OCI-M1 (cell line): ENCODE measurements around the gene UNC13A.
A peak's percentile ranks its signal among the peaks of the same experiment; 100 is the strongest.
"Not testable (repeated sequence)": the region's sequence is repeated elsewhere in the genome, so short reads cannot be mapped to it uniquely, and the experiment has no call there.

ENCODE experiments used
- DNase-seq: peaks from one replicate; lab custom pipeline; 2025; lab: John Stamatoyannopoulos, UW

UNC13A gene

GRCh38 chr19:17604372-17605025 lies 83.7 kb downstream of the UNC13A start:
- no peak for DNase-seq

GRCh38 chr19:17602872-17603510 lies 85.2 kb downstream of the UNC13A start:
- DNase-seq, result peak; percentile 8

GRCh38 chr19:17602217-17602616 lies 85.9 kb downstream of the UNC13A start:
- DNase-seq, result no peak

- no peak for DNase-seq
Observed at GRCh38 chr19:17601683-17602082, 86.5 kb downstream of the UNC13A start.

- no peak for DNase-seq
Observed at GRCh38 chr19:17599780-17600179, 88.4 kb downstream of the UNC13A start.

GRCh38 chr19:17598953-17599352 lies 89.2 kb downstream of the UNC13A start:
- DNase-seq, result no peak

GRCh38 chr19:17598063-17598462 lies 90.1 kb downstream of the UNC13A start:
- DNase-seq, result not testable (repeated sequence)

- not testable (repeated sequence) for DNase-seq
Observed at GRCh38 chr19:17594296-17594695, 93.9 kb downstream of the UNC13A start.

GRCh38 chr19:17590866-17591265 lies 97.3 kb downstream of the UNC13A start:
- no peak for DNase-seq

- DNase-seq, result not testable (repeated sequence)
Observed at GRCh38 chr19:17585395-17585794, 102.8 kb downstream of the UNC13A start.

- no peak for DNase-seq
Observed at GRCh38 chr19:17584132-17584531, 104.0 kb downstream of the UNC13A start.

- DNase-seq, result no peak
Observed at GRCh38 chr19:17582613-17583012, 105.5 kb downstream of the UNC13A start.

GRCh38 chr19:17581211-17581874 lies 106.8 kb downstream of the UNC13A start:
- no peak for DNase-seq

GRCh38 chr19:17580470-17581144 lies 107.5 kb downstream of the UNC13A start:
- no peak for DNase-seq

- peak; percentile 86 for DNase-seq
Observed at GRCh38 chr19:17579661-17580244, 108.4 kb downstream of the UNC13A start.

GRCh38 chr19:17577457-17578097 lies 110.6 kb downstream of the UNC13A start:
- no peak for DNase-seq

- peak; percentile 64 for DNase-seq
Observed at GRCh38 chr19:17576758-17577456, 111.2 kb downstream of the UNC13A start.

- peak; percentile 3 for DNase-seq
Observed at GRCh38 chr19:17575871-17576757, 112.0 kb downstream of the UNC13A start.

GRCh38 chr19:17572638-17573037 lies 115.5 kb downstream of the UNC13A start:
- DNase-seq, result no peak

GRCh38 chr19:17570791-17571190 lies 117.4 kb downstream of the UNC13A start:
- DNase-seq, result no peak
